NCI-H524 treated with DMSO at 0.1 percent for 48 hours (cell line): ENCODE results near the gene SLC25A13.

Experiments
- DNase-seq: peaks from one replicate; lab custom pipeline; 2025; lab: John Stamatoyannopoulos, UW

SLC25A13 gene

GRCh38 chr7:96243241-96243640 is 78.7 kb downstream of the SLC25A13 start:
- DNase-seq, result no peak

GRCh38 chr7:96241855-96242254 is 80.0 kb downstream of the SLC25A13 start:
- no peak for DNase-seq

DNA sequence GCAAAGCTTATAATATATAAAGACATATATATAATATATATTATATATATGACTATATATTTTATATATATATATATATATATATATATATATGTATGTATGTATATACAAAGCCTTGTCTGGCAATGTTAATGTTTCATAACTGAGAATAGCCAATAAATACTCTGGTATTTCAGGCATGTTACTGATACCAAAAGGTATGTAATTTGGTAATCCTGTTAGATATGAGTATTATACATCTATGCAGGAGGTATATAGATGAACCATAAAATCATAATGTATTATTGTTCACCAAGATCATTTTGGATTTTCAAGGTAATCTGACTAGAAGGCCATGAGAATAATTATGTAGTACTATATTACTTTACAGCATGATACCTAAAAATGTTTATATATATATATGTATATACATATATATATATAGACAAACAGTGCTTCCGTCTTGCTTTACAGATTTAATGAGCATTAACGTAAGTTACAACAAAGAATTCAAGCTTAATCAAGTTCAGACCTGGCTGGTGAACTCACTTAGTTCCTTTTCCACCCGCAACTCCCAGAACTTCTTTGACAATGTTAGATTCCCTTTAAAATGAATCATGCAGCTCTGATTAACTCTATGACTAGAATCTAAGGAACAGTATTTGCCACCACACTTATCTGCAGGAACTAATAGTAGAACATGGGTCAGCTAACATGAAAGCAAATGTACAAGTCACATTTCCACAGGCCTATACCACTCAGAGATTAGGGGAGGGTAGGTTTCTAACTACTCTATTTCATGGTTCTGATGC is 82.7 kb downstream of the SLC25A13 start:
- DNase-seq, result no peak

DNA sequence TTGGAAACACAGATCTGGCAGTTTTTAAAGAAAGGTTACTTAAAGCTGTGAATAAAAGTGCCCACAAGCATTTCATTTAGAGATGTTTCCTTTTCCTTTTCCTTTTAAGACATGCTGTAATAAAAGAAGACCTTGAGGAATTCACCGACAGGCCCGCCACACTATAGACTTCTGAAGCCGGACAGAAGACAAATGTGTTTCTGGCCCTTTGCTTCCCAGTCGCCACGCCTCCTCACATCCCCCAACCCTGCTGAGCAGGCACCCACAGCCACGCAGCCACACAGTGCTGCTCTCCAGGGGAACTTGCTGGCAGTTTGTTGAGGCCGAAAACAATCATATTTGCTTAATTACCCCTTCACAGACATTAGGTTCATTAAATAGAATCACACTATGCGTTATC is 83.4 kb downstream of the SLC25A13 start:
- no peak for DNase-seq

DNA sequence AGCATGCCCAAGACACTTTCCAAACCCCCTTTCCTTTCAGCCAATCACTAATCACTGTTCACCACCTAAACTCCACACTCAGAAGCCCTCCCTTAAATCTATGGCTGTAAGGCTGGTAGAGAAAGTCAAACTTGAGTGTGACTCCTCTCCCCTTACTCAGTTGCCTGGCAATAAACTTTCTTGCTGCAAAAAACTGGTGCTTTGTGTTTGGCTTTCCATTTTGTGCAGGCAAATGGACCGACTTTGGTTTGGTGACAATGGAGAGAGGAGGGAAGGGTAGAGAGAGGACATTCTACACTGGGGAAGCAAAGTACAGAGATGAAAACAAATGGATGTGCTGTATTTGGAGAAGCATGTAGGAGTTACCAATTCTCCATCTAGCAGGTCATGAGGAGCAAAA is 84.9 kb downstream of the SLC25A13 start:
- no peak for DNase-seq

GRCh38 chr7:96236198-96237039 is 85.5 kb downstream of the SLC25A13 start:
- DNase-seq, result peak; percentile 45

- DNase-seq, result no peak
These were observed 86.6 kb downstream of the SLC25A13 start for GRCh38 chr7:96235281-96235680.

GRCh38 chr7:96233528-96234154 is 88.3 kb downstream of the SLC25A13 start:
- DNase-seq, result no peak

DNA sequence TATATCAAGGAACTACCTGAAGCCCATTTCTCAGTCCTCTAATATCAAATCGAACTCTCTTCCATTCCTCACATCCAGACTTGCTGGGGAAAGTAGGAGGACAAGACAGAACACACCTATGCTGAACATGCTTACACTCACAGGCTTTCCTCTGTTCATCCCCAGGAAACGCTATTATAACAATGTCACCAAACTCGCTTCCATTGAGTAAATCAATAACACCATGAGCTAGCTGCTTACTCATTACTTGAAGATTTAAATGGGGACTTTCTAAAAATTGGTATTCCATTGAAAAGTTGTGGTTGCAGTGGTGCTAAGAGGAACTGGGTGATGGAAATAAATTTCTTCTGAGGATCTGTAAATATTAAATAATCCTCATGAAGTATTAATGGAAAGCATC is 88.8 kb downstream of the SLC25A13 start:
- DNase-seq, result no peak

DNA sequence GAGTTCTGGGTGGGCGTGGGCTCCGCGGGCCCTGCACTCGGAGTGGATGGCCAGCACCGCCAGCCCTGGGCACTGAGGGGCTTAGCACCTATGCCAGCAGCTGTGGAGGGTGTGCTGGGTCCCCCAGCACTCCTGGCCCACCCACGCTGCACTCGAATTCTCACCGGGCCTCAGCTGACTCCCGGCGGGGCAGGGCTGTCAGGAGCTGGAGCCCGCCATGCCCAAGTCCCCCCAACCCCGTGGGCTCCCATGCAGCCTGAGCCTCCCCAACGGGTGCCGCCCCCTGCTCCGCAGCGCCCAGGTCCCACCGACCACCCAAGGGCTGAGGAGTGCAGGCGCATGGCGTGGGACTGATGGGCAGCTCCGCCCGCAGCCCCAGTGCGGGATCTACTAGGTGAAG is 93.1 kb downstream of the SLC25A13 start:
- DNase-seq, result no peak

- no peak for DNase-seq
These were observed 96.6 kb downstream of the SLC25A13 start for GRCh38 chr7:96225251-96225650.

DNA sequence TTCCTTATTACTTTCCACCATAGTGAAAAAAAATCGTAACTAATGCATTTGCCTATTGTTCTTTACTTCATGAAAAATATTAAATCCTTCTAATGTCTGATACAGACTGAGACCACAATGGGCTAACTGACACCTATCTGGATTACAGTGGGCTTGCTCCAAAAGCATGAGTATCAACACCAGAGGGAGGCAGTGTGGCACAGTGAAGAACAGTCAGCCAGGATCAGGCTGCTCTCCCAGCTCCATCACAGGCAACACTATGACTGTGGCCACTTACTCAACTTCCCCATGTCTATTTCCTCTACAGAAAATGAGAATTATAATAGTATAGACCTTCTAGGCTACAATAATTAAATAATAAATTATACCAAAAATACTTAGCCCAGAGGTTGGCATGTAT is 97.2 kb downstream of the SLC25A13 start:
- DNase-seq, result no peak

GRCh38 chr7:96224073-96224472 is 97.8 kb downstream of the SLC25A13 start:
- DNase-seq, result no peak

DNA sequence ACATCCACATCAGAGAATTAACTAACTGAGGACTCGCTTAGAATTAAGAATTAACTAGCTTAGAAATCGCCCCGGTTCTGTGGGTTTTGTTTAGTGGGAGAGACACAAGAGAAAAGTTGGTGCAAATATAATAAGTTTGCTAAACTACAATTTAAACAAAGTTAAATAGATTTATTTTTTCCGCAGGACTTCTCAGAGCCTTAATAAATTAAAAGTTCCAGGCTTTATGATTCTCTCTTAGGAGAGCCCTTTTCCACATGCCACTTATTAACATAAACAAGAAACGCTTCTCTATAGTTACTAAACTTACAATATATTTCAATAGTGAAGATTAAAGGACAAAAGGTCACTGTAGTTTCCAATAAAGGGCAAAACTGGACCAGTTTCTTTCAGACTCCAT is 100.0 kb downstream of the SLC25A13 start:
- DNase-seq, result no peak

DNA sequence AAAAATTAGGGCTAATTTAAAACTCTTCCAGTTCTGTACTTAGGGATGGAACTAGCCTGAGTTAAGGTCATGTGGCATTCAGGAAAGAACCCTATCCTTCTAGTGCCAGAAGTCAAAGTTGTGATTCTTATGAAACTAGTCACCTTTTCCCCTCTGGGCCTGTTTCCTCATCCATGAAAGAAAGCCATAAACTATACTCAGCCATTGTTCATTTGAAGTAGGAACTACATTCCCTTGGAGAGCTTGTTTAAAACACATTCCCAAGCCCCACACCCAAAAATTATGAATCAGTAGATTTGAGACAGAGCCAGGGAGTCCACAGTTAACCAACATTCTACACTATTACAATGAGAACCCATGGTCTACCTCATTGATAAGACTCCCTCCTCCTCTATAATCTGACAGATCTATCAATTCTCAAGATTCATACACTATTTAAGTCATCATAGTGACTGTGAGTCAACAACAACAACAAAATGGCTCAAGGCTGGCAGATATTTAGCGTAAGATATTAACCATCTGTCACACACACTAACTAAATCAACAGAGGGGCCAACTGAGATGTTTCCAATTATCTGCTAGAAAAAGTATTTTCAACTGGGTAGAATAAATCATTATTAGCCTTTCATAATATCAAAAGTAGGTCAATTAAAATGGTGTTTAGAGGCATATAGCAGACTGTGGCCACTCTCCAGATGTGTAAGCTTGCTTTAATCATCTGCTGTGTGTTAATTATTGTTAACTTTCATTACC is 102.3 kb downstream of the SLC25A13 start:
- DNase-seq, result no peak

- DNase-seq, result peak; percentile 52
These were observed 103.1 kb downstream of the SLC25A13 start for GRCh38 chr7:96218664-96219243.

DNA sequence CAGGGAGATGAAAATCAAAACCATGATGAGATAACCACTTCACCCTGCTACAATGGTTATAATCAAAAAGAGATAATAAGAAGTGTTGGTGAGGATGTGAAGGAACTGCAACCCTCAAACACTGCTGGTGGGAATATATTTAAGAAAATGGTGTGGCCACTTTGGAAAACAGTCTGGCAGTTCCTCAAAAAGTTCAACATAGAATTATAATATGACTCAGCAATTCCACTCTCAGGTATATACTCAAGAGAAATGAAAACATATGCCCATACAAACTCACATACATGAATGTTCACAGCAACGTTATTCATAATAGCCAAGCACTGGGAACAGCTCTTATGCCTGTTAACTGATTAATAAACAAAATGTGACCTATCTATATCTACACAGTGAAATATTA is 104.8 kb downstream of the SLC25A13 start:
- no peak for DNase-seq

DNA sequence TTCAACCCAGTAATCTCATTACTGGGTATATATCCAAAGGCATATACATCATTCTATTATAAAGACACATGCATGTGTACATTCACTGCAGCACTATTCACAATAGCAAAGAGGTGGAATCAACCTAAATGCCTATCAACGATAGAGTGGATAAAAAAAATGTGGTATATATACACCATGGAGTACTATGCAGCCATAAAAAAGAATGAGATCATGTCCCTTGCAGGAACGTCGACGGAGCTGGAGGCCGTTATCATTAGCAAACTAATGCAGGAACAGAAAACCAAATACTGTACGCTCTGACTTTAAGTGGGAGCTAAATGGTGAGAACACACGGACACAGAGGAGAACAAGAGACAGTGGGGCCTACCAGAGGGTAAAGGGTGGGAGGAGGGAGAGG is 105.5 kb downstream of the SLC25A13 start:
- DNase-seq, result no peak

DNA sequence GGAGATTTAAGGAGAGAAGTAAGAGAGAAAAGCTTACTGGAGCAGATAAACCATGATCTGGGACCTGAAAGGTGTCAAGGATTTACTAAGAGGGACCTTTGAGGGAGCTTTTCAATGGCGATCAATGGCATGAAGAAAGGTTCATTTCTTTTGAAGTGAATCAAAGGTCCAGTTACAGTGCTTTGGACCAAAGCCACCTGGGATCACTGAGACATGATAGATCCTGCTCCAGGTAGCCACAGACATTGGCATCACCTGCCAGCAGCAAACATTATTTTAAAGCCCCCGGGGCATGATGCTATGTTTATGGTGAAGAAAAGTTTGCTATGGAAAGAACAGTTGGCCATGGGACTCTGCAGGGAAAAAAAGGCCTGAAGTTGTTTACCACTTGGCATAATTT is 109.4 kb downstream of the SLC25A13 start:
- no peak for DNase-seq

- DNase-seq, result no peak
These were observed 109.9 kb downstream of the SLC25A13 start for GRCh38 chr7:96211954-96212353.

GRCh38 chr7:96205665-96206064 is 116.2 kb downstream of the SLC25A13 start:
- DNase-seq, result no peak

DNA sequence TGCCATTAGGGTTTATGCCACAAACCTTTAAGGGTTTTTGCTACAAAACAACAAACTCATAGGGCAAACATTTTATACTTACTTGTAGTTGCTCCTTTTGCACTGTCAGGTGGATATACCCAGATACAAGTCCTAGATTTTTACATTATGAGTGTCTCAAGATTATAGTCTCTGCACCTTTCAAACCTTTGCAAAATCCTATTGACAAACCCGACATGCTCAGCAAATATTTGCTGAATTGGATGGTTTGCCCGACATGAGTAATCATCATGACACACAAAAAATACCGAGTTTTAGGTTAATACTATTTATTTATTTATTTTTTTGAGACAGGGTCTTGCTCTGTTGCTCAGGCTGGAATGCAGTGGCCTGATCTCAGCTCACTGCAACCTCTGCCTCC is 117.3 kb downstream of the SLC25A13 start:
- no peak for DNase-seq
